Measurements from ENCODE around the gene BABAM2. TPM values are rescaled to one million over a fixed set of nuclear protein-coding genes. Genes with fewer than 3 reads are reported as not detected.

The BABAM2 gene
- total and polyA plus RNA-seq, 2 experiments from 2014 or later: 17.8 to 21.5 TPM

- no peak overlapping the region for H3K4me3 Mint-ChIP-seq
Measured at GRCh38 chr2:28202719-28203118, 312.2 kb downstream of the BABAM2 start.

More at GRCh38 chr2:28202719-28203118, 312.2 kb downstream of the BABAM2 start:
- Mint-ChIP-seq H3K36me3 (ENCODE audit: low read depth) (no peaks in the 10 kb centered on the region), H3K27ac (no peak overlapping the region), H3K27me3 (ENCODE audit: insufficient read depth, low read depth, poor library complexity) (no peaks in the 10 kb centered on the region), H3K9me3 (no peaks in the 10 kb centered on the region), H3K4me1 (peaks cover 11% of the 10 kb centered on the region; the same call in 2 of the 3 replicates)
- Histone ChIP-seq H3K9me2 (ENCODE audit: insufficient read depth) (no peaks in the 10 kb centered on the region), H3K27me3 (ENCODE audit: insufficient read depth) (no peaks in the 10 kb centered on the region), H3K4me2 (peak overlapping the region; percentile 53; the same call in 1 of the 2 replicates), H3K36me3 (ENCODE audit: insufficient read depth) (peaks cover 4% of the 10 kb centered on the region; the same call in 1 of the 2 replicates), H3K4me3 (no peak overlapping the region), H3F3A (replicated peaks; ENCODE audit: low read depth) (no peaks in the 10 kb centered on the region), H3K27ac (ENCODE audit: low read depth) (no peak overlapping the region), H3K79me2 (replicated peaks; ENCODE audit: insufficient read depth) (no peaks in the 10 kb centered on the region), H3K4me1 (ENCODE audit: insufficient read depth) (peaks cover 12% of the 10 kb centered on the region), H2AFZ (no peak overlapping the region), H4K20me1 (replicated peaks; ENCODE audit: insufficient read depth) (no peaks in the 10 kb centered on the region)
- TF ChIP-seq ETS1 (IDR thresholded peaks at IDR 0.05) (no peak), STAT1 (IDR thresholded peaks at IDR 0.05; ENCODE audit: unreplicated experiment) (no peak), ZNF114 (CRISPR knock-in tag; IDR thresholded peaks at IDR 0.05) (no peak), EZH2 (IDR thresholded peaks at IDR 0.05; ENCODE audit: low read depth, unreplicated experiment) (no peak), NANOG (IDR thresholded peaks at IDR 0.05; ENCODE audit: borderline replicate concordance) (no peak), ZNF331 (CRISPR knock-in tag; IDR thresholded peaks at IDR 0.05; ENCODE audit: low read depth) (no peak), CREB1 (CRISPR knock-in tag; IDR thresholded peaks at IDR 0.05; ENCODE audit: low read depth) (no peak), POLR2AphosphoS5 (IDR thresholded peaks at IDR 0.05; ENCODE audit: low read depth) (no peak), JUNB (IDR thresholded peaks at IDR 0.05; ENCODE audit: unreplicated experiment) (no peak), EZH2phosphoT487 (IDR thresholded peaks at IDR 0.05; ENCODE audit: unreplicated experiment) (no peak)
- TF ChIP-seq, protein P1, sequence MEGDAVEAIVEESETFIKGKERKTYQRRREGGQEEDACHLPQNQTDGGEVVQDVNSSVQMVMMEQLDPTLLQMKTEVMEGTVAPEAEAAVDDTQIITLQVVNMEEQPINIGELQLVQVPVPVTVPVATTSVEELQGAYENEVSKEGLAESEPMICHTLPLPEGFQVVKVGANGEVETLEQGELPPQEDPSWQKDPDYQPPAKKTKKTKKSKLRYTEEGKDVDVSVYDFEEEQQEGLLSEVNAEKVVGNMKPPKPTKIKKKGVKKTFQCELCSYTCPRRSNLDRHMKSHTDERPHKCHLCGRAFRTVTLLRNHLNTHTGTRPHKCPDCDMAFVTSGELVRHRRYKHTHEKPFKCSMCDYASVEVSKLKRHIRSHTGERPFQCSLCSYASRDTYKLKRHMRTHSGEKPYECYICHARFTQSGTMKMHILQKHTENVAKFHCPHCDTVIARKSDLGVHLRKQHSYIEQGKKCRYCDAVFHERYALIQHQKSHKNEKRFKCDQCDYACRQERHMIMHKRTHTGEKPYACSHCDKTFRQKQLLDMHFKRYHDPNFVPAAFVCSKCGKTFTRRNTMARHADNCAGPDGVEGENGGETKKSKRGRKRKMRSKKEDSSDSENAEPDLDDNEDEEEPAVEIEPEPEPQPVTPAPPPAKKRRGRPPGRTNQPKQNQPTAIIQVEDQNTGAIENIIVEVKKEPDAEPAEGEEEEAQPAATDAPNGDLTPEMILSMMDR (conservative IDR thresholded peaks at IDR 0.05; ENCODE audit: low read depth in 2 of 2): no peak
- TF ChIP-seq, protein P2, sequence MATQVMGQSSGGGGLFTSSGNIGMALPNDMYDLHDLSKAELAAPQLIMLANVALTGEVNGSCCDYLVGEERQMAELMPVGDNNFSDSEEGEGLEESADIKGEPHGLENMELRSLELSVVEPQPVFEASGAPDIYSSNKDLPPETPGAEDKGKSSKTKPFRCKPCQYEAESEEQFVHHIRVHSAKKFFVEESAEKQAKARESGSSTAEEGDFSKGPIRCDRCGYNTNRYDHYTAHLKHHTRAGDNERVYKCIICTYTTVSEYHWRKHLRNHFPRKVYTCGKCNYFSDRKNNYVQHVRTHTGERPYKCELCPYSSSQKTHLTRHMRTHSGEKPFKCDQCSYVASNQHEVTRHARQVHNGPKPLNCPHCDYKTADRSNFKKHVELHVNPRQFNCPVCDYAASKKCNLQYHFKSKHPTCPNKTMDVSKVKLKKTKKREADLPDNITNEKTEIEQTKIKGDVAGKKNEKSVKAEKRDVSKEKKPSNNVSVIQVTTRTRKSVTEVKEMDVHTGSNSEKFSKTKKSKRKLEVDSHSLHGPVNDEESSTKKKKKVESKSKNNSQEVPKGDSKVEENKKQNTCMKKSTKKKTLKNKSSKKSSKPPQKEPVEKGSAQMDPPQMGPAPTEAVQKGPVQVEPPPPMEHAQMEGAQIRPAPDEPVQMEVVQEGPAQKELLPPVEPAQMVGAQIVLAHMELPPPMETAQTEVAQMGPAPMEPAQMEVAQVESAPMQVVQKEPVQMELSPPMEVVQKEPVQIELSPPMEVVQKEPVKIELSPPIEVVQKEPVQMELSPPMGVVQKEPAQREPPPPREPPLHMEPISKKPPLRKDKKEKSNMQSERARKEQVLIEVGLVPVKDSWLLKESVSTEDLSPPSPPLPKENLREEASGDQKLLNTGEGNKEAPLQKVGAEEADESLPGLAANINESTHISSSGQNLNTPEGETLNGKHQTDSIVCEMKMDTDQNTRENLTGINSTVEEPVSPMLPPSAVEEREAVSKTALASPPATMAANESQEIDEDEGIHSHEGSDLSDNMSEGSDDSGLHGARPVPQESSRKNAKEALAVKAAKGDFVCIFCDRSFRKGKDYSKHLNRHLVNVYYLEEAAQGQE (IDR thresholded peaks at IDR 0.05; ENCODE audit: unreplicated experiment): no peak
- TF ChIP-seq, protein P3, sequence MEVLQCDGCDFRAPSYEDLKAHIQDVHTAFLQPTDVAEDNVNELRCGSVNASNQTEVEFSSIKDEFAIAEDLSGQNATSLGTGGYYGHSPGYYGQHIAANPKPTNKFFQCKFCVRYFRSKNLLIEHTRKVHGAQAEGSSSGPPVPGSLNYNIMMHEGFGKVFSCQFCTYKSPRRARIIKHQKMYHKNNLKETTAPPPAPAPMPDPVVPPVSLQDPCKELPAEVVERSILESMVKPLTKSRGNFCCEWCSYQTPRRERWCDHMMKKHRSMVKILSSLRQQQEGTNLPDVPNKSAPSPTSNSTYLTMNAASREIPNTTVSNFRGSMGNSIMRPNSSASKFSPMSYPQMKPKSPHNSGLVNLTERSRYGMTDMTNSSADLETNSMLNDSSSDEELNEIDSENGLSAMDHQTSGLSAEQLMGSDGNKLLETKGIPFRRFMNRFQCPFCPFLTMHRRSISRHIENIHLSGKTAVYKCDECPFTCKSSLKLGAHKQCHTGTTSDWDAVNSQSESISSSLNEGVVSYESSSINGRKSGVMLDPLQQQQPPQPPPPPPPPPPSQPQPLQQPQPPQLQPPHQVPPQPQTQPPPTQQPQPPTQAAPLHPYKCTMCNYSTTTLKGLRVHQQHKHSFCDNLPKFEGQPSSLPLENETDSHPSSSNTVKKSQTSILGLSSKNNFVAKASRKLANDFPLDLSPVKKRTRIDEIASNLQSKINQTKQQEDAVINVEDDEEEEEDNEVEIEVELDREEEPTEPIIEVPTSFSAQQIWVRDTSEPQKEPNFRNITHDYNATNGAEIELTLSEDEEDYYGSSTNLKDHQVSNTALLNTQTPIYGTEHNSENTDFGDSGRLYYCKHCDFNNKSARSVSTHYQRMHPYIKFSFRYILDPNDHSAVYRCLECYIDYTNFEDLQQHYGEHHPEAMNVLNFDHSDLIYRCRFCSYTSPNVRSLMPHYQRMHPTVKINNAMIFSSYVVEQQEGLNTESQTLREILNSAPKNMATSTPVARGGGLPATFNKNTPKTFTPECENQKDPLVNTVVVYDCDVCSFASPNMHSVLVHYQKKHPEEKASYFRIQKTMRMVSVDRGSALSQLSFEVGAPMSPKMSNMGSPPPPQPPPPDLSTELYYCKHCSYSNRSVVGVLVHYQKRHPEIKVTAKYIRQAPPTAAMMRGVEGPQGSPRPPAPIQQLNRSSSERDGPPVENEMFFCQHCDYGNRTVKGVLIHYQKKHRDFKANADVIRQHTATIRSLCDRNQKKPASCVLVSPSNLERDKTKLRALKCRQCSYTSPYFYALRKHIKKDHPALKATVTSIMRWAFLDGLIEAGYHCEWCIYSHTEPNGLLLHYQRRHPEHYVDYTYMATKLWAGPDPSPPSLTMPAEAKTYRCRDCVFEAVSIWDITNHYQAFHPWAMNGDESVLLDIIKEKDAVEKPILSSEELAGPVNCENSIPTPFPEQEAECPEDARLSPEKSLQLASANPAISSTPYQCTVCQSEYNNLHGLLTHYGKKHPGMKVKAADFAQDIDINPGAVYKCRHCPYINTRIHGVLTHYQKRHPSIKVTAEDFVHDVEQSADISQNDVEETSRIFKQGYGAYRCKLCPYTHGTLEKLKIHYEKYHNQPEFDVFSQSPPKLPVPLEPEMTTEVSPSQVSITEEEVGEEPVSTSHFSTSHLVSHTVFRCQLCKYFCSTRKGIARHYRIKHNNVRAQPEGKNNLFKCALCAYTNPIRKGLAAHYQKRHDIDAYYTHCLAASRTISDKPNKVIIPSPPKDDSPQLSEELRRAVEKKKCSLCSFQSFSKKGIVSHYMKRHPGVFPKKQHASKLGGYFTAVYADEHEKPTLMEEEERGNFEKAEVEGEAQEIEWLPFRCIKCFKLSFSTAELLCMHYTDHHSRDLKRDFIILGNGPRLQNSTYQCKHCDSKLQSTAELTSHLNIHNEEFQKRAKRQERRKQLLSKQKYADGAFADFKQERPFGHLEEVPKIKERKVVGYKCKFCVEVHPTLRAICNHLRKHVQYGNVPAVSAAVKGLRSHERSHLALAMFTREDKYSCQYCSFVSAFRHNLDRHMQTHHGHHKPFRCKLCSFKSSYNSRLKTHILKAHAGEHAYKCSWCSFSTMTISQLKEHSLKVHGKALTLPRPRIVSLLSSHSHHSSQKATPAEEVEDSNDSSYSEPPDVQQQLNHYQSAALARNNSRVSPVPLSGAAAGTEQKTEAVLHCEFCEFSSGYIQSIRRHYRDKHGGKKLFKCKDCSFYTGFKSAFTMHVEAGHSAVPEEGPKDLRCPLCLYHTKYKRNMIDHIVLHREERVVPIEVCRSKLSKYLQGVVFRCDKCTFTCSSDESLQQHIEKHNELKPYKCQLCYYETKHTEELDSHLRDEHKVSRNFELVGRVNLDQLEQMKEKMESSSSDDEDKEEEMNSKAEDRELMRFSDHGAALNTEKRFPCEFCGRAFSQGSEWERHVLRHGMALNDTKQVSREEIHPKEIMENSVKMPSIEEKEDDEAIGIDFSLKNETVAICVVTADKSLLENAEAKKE (CRISPR knock-in tag; IDR thresholded peaks at IDR 0.05): no peak
- no peak for ATAC-seq
- no peak for DNase-seq (ENCODE audit: low spot score)
